Epithelial cell of prostate (primary cell): Measurements from ENCODE around the gene IZUMO1R.
"Not testable (repeated sequence)": the region's sequence is repeated elsewhere in the genome, so short reads cannot be mapped to it uniquely, and the experiment has no call there.

Experiments used
- DNase-seq: peaks from one replicate; pipeline ENCODE4 v3.0.0-alpha.2; 2011; ENCODE audit warnings: low read depth, low spot score
- H3K27ac ChIP-seq: fragments of 450-650 bp; 2 replicates; pipeline ENCODE4 v1.5.1; 2017; ENCODE audit warnings: mild to moderate bottlenecking

The IZUMO1R gene

DNA sequence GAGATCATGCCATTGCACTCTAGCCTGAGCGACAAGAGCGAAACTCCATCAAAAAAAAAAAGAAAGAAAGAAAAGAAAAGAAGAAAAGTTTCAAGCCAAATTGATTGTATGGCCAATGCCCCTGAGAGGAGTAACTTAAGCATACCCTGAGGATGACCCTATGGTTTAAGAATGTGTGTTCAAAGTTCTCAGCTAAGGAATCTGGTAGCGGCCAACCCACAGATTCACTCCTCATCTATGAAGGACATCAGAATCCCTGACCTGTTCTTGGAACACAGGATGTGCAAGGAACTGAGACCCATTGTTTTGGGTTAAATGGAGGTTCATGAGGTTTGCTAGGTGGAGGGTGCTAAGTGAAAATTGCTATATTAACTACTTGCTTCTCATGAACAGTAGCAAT is 18.1 kb downstream of the IZUMO1R start:
- no peak for DNase-seq
- H3K27ac ChIP-seq, result no peak overlapping the region

DNA sequence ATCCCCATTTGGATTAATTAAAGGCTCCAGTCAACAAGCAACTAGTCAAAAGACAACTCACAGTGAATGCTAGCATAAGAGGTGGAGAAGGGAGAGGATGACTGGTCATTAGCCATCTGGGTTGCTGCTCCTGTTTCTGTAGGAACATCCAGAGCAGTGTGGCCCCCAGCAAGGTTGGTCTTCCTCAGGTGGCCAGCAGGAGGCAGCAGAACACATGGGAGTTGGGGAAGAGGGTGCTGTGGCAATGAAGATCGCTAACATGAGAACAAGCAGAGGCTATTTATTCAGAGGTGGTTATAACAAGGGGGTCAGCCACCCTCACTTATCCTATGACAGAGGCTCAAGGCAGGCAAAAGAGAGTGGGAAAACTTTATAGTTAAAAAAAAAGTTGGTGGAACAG is 21.3 kb downstream of the IZUMO1R start:
- no peak overlapping the region for H3K27ac ChIP-seq
- no peak for DNase-seq

DNA sequence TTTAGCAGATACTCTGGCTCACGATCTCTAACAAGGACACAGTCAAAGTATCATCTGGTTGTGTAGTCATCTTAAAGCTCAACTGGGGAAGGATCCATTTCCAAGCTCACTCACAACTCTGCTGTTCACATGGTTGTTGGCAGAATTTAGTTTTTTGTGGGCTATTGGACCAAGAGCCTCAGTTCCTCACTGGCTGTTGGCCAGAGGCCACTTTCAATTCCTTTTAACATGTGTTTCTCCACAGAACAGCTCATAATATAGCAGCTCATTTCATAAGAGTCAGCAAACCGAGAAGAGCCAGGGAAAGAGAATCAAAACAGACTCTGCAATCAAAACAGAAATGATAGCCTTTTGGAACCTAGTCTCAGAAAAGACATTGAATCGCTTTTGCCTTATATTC is 22.6 kb downstream of the IZUMO1R start:
- DNase-seq, result no peak
- H3K27ac ChIP-seq, result no peak overlapping the region

DNA sequence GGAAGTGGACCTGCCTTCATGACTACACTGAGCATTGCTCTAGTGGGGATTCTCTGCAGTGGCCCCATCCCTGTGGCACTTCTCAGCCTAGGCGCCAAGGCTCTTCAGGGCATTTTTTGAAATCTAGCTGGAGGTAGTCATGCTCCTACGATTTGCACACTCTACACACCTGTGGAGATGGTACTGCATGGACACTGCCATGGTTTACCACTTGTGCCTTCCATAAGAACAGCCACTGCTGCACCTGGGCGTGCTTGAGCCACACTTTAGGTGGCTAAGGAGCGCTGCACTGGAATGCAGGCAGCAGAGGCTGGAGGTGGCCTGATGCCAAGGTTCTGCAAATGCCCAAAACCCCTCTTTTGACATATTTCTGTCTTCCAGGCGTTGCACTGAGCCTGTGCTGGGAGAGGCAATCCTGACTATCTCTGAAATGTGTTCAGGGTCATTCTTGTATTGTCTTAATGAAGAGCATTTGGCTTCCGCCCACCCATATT is 24.3 kb downstream of the IZUMO1R start:
- no peak for DNase-seq
- no peak overlapping the region for H3K27ac ChIP-seq

DNA sequence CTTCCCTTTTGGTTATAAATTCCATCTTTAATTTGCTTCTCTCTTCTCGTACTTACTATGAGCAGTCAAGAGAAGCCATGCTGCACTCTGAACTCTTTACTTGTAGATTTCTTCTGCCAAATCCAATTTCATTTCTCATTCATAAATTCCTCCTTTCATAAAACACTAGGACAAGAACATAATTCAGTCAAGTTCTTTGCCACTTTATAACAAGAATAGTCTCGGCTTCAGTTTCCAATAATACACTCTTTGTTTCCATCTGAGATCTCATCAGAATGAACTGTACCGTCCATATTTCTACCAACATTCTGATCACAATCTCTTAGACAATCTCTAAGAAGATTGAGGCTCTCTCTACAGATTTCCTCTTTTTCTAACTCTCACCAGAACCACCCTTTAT is 25.1 kb downstream of the IZUMO1R start:
- DNase-seq, result no peak
- no peak overlapping the region for H3K27ac ChIP-seq

DNA sequence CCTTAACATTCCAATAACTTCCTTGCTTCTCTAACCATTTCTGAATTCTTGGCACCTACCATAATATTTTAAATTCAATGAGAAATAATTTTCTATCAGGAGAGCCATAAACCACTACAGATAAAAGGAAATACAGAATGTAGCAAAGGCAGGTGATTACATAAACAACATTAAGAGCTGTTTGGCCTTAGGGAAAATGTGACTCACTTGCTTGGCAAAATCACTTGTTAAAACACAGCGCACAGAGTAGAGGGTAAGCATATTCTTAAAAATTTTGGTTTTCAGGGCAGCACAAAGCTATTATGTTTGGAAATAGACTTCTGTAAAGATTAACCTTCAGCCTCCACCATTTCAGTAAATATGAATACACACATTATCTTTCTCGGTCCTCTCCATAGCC is 26.4 kb downstream of the IZUMO1R start:
- no peak for DNase-seq
- H3K27ac ChIP-seq, result no peak overlapping the region

DNA sequence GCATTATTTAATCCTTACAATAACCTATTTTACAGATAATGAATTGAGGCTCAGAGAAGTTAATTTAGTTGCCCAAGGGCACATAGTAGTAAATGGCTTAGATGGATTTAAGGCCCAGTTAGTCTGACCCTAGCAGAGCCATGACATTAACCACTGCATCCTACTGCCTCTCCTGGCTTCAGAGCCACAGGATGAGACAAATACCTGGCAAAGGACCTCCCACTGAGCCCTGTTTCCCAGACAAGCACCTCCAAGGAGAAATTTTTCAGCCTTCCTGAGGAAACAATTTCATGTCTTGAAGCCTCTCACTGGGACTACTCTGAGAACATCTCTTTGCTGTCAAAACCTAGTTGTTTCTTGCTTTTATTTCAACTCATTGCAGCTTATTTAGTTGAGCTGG is 28.4 kb downstream of the IZUMO1R start:
- no peak for DNase-seq
- no peak overlapping the region for H3K27ac ChIP-seq

DNA sequence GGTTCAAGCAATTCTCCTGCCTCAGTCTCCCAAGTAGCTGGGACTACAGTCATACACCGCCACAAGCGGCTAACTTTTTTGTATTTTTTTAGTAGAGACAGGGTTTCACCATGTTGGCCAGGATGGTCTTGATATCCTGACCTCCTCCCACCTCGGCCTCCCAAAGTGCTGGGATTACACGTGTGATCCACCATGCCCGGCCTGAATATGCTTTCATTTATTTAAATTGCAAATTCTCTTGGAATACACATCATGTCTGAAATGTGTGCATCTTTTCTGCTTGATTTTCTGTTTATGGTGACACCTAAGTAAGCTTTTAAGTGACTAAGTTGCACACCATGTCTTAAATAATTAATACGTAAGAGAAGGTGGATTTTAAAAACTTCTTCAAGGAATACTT is 31.7 kb downstream of the IZUMO1R start:
- DNase-seq, result no peak
- no peak overlapping the region for H3K27ac ChIP-seq

DNA sequence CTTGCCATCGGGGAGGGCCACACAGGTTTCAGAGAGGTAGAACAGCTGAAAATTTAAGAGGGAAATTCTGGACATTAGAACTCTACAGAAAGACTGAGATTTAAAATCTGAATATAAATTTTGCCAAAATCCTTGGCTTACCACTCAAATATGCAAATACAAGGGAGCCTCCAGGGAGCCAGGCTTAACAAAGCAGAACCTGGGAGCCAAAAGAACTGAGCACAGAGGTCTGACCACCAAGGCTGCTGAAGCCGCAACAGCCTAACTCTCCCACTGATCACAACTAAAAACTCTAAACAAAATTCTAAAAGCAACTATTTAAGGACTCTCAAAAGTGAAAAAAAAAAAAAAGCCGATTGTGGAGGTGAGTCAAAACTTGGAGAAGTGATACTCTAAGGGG is 34.3 kb downstream of the IZUMO1R start:
- DNase-seq, result no peak
- no peak overlapping the region for H3K27ac ChIP-seq

DNA sequence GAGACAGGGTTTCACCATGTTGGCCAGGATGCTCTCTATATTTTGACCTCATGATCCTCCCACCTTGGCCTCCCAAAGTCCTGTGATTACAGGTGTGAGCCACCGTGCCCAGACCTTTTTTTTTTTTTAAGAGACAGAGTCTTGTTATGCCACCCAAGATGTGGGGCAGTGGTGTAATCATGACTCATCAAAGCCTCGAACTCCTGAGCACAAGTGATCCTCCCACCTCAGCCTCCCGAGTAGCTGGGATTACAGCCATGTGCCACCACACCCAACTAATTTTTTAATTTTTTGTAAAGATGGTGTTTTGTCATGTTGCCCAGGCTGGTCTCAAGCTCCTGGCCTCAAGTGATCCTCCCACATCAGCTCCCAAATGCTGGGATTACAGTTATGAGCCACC is 37.9 kb downstream of the IZUMO1R start:
- no peak overlapping the region for H3K27ac ChIP-seq

DNA sequence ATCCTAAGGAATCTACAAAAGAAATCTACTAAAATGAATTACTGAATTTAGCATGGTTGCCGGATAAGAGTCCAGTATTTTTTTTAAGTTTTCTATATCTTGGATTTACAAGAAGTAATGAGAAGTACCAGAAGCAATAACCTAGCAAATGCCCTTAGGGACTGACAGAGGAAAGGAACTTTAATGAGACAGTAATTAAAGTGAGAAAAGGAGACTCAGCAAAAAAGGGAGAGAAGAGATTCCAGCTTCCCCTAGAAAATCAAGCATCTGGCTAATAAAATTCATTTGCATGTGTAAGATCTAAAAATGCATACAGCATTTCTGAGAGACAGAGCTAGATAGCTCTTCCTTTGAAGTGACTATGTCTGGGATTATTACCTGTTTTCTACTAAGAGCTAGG is 39.1 kb downstream of the IZUMO1R start:
- DNase-seq, result no peak
- H3K27ac ChIP-seq, result no peak overlapping the region

More for the DNA sequence above, 37.9 kb downstream of the IZUMO1R start:
- DNase-seq, result no peak

DNA sequence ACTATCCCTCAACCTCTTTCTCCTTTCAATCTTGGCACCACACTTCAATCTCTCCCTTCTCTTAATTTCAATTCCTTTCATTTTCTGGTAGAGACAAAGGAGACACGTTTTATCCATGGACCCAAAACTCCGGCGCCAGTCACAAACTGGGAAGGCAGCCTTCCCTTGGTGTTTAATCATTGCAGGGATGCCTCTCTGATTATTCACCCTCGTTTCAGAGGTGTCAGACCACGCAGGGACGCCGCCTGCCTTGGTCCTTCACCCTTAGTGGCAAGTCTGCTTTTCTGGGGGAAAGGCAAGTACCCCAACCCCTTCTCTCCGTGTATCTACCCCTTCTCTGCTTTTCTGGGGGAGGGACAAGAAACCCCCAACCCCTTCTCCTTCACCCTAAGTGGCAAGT is 41.9 kb downstream of the IZUMO1R start:
- H3K27ac ChIP-seq, DNase-seq: not testable (repeated sequence)

DNA sequence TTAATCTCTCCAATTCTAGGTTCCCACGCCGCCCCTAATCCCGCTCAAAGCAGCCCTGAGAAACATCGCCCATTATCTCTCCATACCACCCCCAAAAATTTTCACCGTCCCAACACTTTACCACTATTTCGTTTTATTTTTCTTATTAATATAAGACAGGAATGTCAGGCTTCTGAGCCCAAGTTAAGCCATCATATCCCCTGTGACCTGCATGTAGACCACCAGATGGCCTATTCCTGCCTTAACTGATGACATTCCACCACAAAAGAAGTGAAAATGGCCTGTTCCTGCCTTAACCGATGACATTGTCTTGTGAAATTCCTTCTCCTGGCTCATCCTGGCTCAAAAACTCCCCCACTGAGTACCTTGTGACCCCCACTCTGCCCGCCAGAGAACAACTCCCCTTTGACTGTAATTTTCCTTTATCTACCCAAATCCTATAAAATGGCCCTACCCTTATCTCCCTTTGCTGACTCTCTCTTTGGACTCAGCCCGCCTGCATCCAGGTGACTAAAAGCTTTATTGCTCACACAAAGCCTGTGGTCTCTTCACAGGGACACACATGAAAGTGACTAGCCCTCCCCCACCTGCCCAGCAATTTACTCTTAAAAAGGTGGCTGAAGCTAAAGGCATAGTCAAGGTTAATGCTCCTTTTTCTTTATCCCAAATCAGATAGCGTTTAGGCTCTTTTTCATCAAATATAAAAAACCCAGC is 46.6 kb downstream of the IZUMO1R start:
- not testable (repeated sequence) for H3K27ac ChIP-seq

More for the DNA sequence above, 46.6 kb downstream of the IZUMO1R start:
- not testable (repeated sequence) for DNase-seq
